MM.1S (cell line): ENCODE data around the gene PAAF1.

Experiments
- DNase-seq: peaks from one replicate; pipeline ENCODE4 v3.0.0-alpha.2; 2015
- H2AFZ ChIP-seq: fragments of 300-600 bp; sonication (generic); 2 replicates; pipeline ENCODE4 v1.6.0; 2016; ENCODE audit warnings: antibody characterized with exemption, low read length
- H3F3A ChIP-seq: fragments of 300-600 bp; sonication (generic); 2 replicates; pipeline ENCODE4 v1.6.1; 2016; ENCODE audit warnings: mild to moderate bottlenecking, antibody characterized with exemption, low read length, moderate library complexity, mixed read lengths; ENCODE audit not compliant: insufficient read depth
- H3K27ac ChIP-seq: fragments of 300-600 bp; sonication (generic); 2 replicates; pipeline ENCODE4 v1.5.1; 2016; ENCODE audit warnings: mild to moderate bottlenecking, low read length
- H3K27me3 ChIP-seq: fragments of 300-600 bp; sonication (generic); replicated peaks from 2 replicates; pipeline ENCODE4 v1.6.0; 2016; ENCODE audit warnings: low read length; ENCODE audit not compliant: insufficient read depth
- H3K36me3 ChIP-seq: fragments of 300-600 bp; sonication (generic); replicated peaks from 2 replicates; pipeline ENCODE4 v1.6.1; 2016; ENCODE audit warnings: mild to moderate bottlenecking, low read length, mixed read lengths; ENCODE audit not compliant: insufficient read depth
- H3K4me1 ChIP-seq: fragments of 300-600 bp; sonication (generic); 2 replicates; pipeline ENCODE4 v1.6.1; 2016; ENCODE audit warnings: low read length, mixed read lengths
- H3K4me2 ChIP-seq: fragments of 300-600 bp; sonication (generic); 2 replicates; pipeline ENCODE4 v1.6.0; 2016; ENCODE audit warnings: low read depth, low read length
- H3K4me3 ChIP-seq: fragments of 300-600 bp; sonication (generic); 2 replicates; pipeline ENCODE4 v1.5.1; 2016; ENCODE audit warnings: low read length, mixed read lengths
- H3K79me2 ChIP-seq: fragments of 300-600 bp; sonication (generic); 2 replicates; pipeline ENCODE4 v1.6.1; 2016; ENCODE audit warnings: mixed run types, low read length, mixed read lengths
- H3K9ac ChIP-seq: fragments of 300-600 bp; sonication (generic); 2 replicates; pipeline ENCODE4 v1.6.1; 2016; ENCODE audit warnings: low read length, mixed read lengths
- H3K9me2 ChIP-seq: fragments of 300-600 bp; sonication (generic); replicated peaks from 2 replicates; pipeline ENCODE4 v1.6.1; 2016; ENCODE audit warnings: mild to moderate bottlenecking, low read length, mixed read lengths; ENCODE audit not compliant: insufficient read depth
- H3K9me3 ChIP-seq: fragments of 300-600 bp; sonication (generic); replicated peaks from 2 replicates; pipeline ENCODE4 v1.6.1; 2016; ENCODE audit warnings: mild to moderate bottlenecking, low read length, mixed read lengths; ENCODE audit not compliant: insufficient read depth
- H4K20me1 ChIP-seq: fragments of 300-600 bp; sonication (generic); 2 replicates; pipeline ENCODE4 v1.6.1; 2016; ENCODE audit warnings: mild to moderate bottlenecking, low read length, moderate library complexity, mixed read lengths; ENCODE audit not compliant: insufficient read depth
- EZH2 ChIP-seq: fragments of 300-600 bp; sonication (generic); optimal IDR thresholded peaks from 2 replicates; pipeline ENCODE3; 2017; ENCODE audit warnings: low read depth, mild to moderate bottlenecking, antibody characterized with exemption, low read length, mixed read lengths
- EZH2phosphoT487 ChIP-seq: fragments of 300-600 bp; sonication (generic); IDR thresholded peaks from 2 replicates; pipeline ENCODE4 v1.6.1; 2018; ENCODE audit warnings: antibody characterized with exemption, low read length
- TF ChIP-seq, protein P1 (sequence below): fragments of 300-600 bp; sonication (generic); IDR thresholded peaks from 2 replicates; pipeline ENCODE4 v1.5.1; 2016; ENCODE audit warnings: antibody characterized with exemption, low read length, mixed read lengths

Gene PAAF1

DNA sequence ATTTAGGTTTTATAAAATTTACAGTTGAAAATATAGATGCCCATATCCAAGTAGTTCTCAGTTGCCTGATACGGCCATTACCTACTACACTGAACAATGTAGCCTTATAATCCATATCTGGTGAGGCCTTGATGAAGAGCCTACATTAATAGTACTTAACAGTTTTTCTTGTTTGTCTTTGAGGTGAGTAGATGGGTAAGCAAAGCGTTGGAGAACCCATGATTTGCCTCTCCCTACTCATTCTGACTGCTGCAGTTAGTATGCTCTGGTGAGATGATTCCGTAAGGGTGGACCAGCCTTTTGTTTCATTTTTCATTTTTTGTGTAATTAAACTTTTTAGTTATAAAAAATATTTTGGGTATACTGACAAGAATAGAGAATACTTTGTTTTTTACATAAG, 11.4 kb downstream of the PAAF1 start:
- no peak for TF ChIP-seq EZH2phosphoT487
- TF ChIP-seq, protein P1, sequence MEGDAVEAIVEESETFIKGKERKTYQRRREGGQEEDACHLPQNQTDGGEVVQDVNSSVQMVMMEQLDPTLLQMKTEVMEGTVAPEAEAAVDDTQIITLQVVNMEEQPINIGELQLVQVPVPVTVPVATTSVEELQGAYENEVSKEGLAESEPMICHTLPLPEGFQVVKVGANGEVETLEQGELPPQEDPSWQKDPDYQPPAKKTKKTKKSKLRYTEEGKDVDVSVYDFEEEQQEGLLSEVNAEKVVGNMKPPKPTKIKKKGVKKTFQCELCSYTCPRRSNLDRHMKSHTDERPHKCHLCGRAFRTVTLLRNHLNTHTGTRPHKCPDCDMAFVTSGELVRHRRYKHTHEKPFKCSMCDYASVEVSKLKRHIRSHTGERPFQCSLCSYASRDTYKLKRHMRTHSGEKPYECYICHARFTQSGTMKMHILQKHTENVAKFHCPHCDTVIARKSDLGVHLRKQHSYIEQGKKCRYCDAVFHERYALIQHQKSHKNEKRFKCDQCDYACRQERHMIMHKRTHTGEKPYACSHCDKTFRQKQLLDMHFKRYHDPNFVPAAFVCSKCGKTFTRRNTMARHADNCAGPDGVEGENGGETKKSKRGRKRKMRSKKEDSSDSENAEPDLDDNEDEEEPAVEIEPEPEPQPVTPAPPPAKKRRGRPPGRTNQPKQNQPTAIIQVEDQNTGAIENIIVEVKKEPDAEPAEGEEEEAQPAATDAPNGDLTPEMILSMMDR = no peak
- TF ChIP-seq EZH2 = no peak
- Histone ChIP-seq H3K36me3 (peaks cover 4% of the 10 kb centered on the region; the same call in 1 of the 2 replicates), H3K27ac (no peak overlapping the region), H3F3A (no peaks in the 10 kb centered on the region), H3K27me3 (no peaks in the 10 kb centered on the region), H3K9me2 (no peaks in the 10 kb centered on the region), H3K9me3 (no peaks in the 10 kb centered on the region), H3K4me1 (no peaks in the 10 kb centered on the region), H3K4me2 (no peak overlapping the region), H3K4me3 (no peak overlapping the region), H3K9ac (no peak overlapping the region), H4K20me1 (no peaks in the 10 kb centered on the region), H3K79me2 (no peaks in the 10 kb centered on the region), H2AFZ (no peak overlapping the region)
- DNase-seq = no peak

DNA sequence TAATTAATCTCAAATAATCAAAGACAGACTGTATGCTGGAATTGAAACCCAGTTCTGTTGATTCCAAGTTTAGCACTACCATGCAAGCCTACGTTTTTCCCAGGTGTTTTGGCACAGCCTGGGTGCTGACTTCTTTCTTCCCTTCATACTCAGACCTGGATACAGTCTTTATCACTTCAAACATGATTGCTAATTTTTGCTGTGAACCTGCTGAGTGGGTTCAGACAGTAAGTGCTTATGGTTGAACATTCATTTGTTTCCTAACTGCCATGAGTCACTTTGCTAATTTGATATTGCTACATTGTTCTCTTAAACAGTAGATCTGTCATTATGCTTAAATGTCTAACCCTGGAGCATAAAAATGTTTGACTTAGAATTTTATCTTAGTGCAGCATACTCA, 12.2 kb downstream of the PAAF1 start:
- no peaks in the 10 kb centered on the region for H3K9me3 ChIP-seq
- H3K4me3 ChIP-seq = no peak overlapping the region
- no peak overlapping the region for H3K9ac ChIP-seq
- H3K27me3 ChIP-seq = no peaks in the 10 kb centered on the region
- no peak for DNase-seq
- H3K79me2 ChIP-seq = no peaks in the 10 kb centered on the region
- TF ChIP-seq EZH2phosphoT487 (no peak), EZH2 (no peak)
- TF ChIP-seq, protein P1 = no peak
- no peak overlapping the region for H3K27ac ChIP-seq
- H3K4me2 ChIP-seq = no peak overlapping the region
- no peak overlapping the region for H2AFZ ChIP-seq
- H3F3A ChIP-seq = no peaks in the 10 kb centered on the region
- no peaks in the 10 kb centered on the region for H3K9me2 ChIP-seq
- no peaks in the 10 kb centered on the region for H4K20me1 ChIP-seq
- no peaks in the 10 kb centered on the region for H3K4me1 ChIP-seq
- peaks cover 4% of the 10 kb centered on the region; the same call in 1 of the 2 replicates for H3K36me3 ChIP-seq

DNA sequence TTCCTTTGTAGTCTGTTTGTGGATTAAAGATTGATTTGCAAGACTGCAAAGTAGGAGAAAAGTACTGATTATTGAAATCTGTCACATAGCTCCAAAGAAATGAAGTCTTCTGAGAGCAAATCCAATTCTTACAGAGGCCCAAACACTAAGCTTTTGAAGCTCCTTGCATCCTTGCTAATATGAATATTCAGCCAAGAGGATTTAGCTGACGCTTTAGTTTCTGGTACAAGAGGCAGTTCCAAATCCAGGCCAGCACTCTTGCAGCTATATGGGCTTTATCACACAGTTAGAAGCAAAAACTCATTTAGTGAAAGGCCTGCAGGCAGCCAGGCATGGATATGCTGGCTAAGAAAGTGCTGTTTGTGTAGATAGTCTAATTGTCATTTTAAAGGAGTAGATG, 12.7 kb downstream of the PAAF1 start:
- Histone ChIP-seq H2AFZ (no peak overlapping the region), H3K4me1 (no peaks in the 10 kb centered on the region), H3K9ac (no peak overlapping the region), H3K4me2 (no peak overlapping the region), H3F3A (no peaks in the 10 kb centered on the region), H3K9me2 (no peaks in the 10 kb centered on the region), H3K9me3 (no peaks in the 10 kb centered on the region), H3K27ac (no peak overlapping the region), H3K79me2 (no peaks in the 10 kb centered on the region), H3K36me3 (peaks cover 4% of the 10 kb centered on the region; the same call in 1 of the 2 replicates), H3K4me3 (no peak overlapping the region), H4K20me1 (no peaks in the 10 kb centered on the region), H3K27me3 (no peaks in the 10 kb centered on the region)
- no peak for DNase-seq
- TF ChIP-seq, protein P1 = no peak
- TF ChIP-seq EZH2 (no peak), EZH2phosphoT487 (no peak)
